Stimulated activated CD8-positive, alpha-beta memory T cell treated with anti-CD3 and anti-CD28 coated beads, Interleukin-4, amount 100 ng/mL, for 4 hours (primary cell): ENCODE data around the gene G3BP2.
"Not testable (repeated sequence)": the region's sequence is repeated elsewhere in the genome, so short reads cannot be mapped to it uniquely, and the experiment has no call there.

Experiments
- DNase-seq, 2 donors: peaks; one replicate each; pipeline ENCODE4 v3.0.0-alpha.2; 2020; ENCODE audit warnings: low read depth in 2 of 2, low spot score in 1 of 2

Gene G3BP2

GRCh38 chr4:75685546-75686189 is 12.5 kb upstream of the G3BP2 start:
- DNase-seq = no peak

- no peak for DNase-seq
Measured at GRCh38 chr4:75683482-75684155, 10.4 kb upstream of the G3BP2 start.

GRCh38 chr4:75679876-75680575 is 6.8 kb upstream of the G3BP2 start:
- DNase-seq = no peak

- no peak for DNase-seq
Measured at GRCh38 chr4:75678965-75679364, 5.8 kb upstream of the G3BP2 start.

- DNase-seq = no peak
Measured at GRCh38 chr4:75678473-75678872, 5.3 kb upstream of the G3BP2 start.

- DNase-seq = no peak
Measured at GRCh38 chr4:75675004-75675531, 1.9 kb upstream of the G3BP2 start.

GRCh38 chr4:75673959-75674328 is 733 bp upstream of the G3BP2 start:
- DNase-seq = no peak

GRCh38 chr4:75672461-75673026 is 667 bp downstream of the G3BP2 start:
- DNase-seq = peak; percentile 53 to 61

GRCh38 chr4:75671802-75672421 is 1.3 kb downstream of the G3BP2 start:
- no peak for DNase-seq

GRCh38 chr4:75668596-75668995 is 4.6 kb downstream of the G3BP2 start:
- DNase-seq = no peak

- not testable (repeated sequence) for DNase-seq
Measured at GRCh38 chr4:75667636-75668035, 5.6 kb downstream of the G3BP2 start.

- DNase-seq = no peak
Measured at GRCh38 chr4:75666299-75666698, 6.9 kb downstream of the G3BP2 start.

- DNase-seq = not testable (repeated sequence)
Measured at GRCh38 chr4:75664604-75665003, 8.6 kb downstream of the G3BP2 start.

- no peak for DNase-seq
Measured at GRCh38 chr4:75662626-75663025, 10.6 kb downstream of the G3BP2 start.

- DNase-seq = no peak
Measured at GRCh38 chr4:75660491-75660890, 12.7 kb downstream of the G3BP2 start.

GRCh38 chr4:75659512-75660031 is 13.6 kb downstream of the G3BP2 start:
- DNase-seq = no peak

GRCh38 chr4:75658876-75659275 is 14.3 kb downstream of the G3BP2 start:
- no peak for DNase-seq

- DNase-seq = no peak
Measured at GRCh38 chr4:75655562-75655961, 17.6 kb downstream of the G3BP2 start.

- no peak for DNase-seq
Measured at GRCh38 chr4:75654905-75655304, 18.3 kb downstream of the G3BP2 start.

GRCh38 chr4:75653845-75654503 is 19.2 kb downstream of the G3BP2 start:
- DNase-seq = no peak

- no peak for DNase-seq
Measured at GRCh38 chr4:75644095-75644494, 29.1 kb downstream of the G3BP2 start.
